ENCODE data around the gene SLC25A29. TPM values are rescaled to one million over a fixed set of nuclear protein-coding genes. Genes with fewer than 3 reads are reported as not detected.

SLC25A29 gene
- total and polyA plus RNA-seq, 2 of the 13 experiments (the other 11 are each of a cell fraction or from before 2014, with no cell fraction given), result 12.2 to 17.2 TPM

GRCh38 chr14:100290607-100291304 lies 15.5 kb downstream of the SLC25A29 start (continued):
- TF ChIP-seq KDM5A (IDR thresholded peaks at IDR 0.05; ENCODE audit: borderline replicate concordance, low read length) (no peak), ZZZ3 (CRISPR knock-in tag; IDR thresholded peaks at IDR 0.05; ENCODE audit: borderline replicate concordance) (0 out of 2 replicates have a peak, but pooled peaks have one; percentile 39), ZNF576 (CRISPR knock-in tag; IDR thresholded peaks at IDR 0.05) (no peak), HMG20A (CRISPR knock-in tag; IDR thresholded peaks at IDR 0.05; ENCODE audit: borderline replicate concordance) (peak; percentile 24; the same call in 1 of the 2 replicates), KAT7 (CRISPR knock-in tag; IDR thresholded peaks at IDR 0.05; ENCODE audit: borderline replicate concordance) (no peak), ZNF431 (CRISPR knock-in tag; IDR thresholded peaks at IDR 0.05; ENCODE audit: borderline replicate concordance, low read depth) (0 out of 2 replicates have a peak, but pooled peaks have one; percentile 85), DR1 (CRISPR knock-in tag; IDR thresholded peaks at IDR 0.05) (no peak; the same call in 1 of the 2 replicates), BRCA1 (CRISPR knock-in tag; IDR thresholded peaks at IDR 0.05) (no peak), POLR2G (IDR thresholded peaks at IDR 0.05; ENCODE audit: low read depth, low read length) (peak; percentile 23; the same call in 1 of the 2 replicates), ZMYM3 (CRISPR knock-in tag; IDR thresholded peaks at IDR 0.05) (no peak), ZNF83 (CRISPR knock-in tag; IDR thresholded peaks at IDR 0.05; ENCODE audit: borderline replicate concordance) (no peak), KLF12 (CRISPR knock-in tag; IDR thresholded peaks at IDR 0.05; ENCODE audit: borderline replicate concordance) (no peak), RFX5 (IDR thresholded peaks at IDR 0.05; ENCODE audit: low read depth, low read length) (no peak), MAFK (conservative IDR thresholded peaks at IDR 0.05 in 1 of 2, IDR thresholded peaks at IDR 0.05 in 1 of 2; ENCODE audit: low read length in 2 of 2) (no peak), ZNF468 (CRISPR knock-in tag; IDR thresholded peaks at IDR 0.05) (no peak), ZNF326 (CRISPR knock-in tag; IDR thresholded peaks at IDR 0.05; ENCODE audit: borderline replicate concordance) (no peak), AFF4 (CRISPR knock-in tag; IDR thresholded peaks at IDR 0.05) (no peak), TOPORS (CRISPR knock-in tag; IDR thresholded peaks at IDR 0.05) (peak; percentile 59; the same call in 1 of the 2 replicates), ZNF546 (CRISPR knock-in tag; conservative IDR thresholded peaks at IDR 0.05) (0 out of 2 replicates have a peak, but pooled peaks have one; percentile 28), TBL1XR1 (IDR thresholded peaks at IDR 0.05; ENCODE audit: borderline replicate concordance, low read length, partially characterized antibody) (no peak), HMGXB4 (CRISPR knock-in tag; IDR thresholded peaks at IDR 0.05; ENCODE audit: borderline replicate concordance in 1 of 2, low read depth in 1 of 2) (peak in 1 of 2 experiments; percentile 66; a peak in 2 of 4 replicates), ZNF34 (CRISPR knock-in tag; IDR thresholded peaks at IDR 0.05; ENCODE audit: borderline replicate concordance) (no peak), ZFP90 (CRISPR knock-in tag; IDR thresholded peaks at IDR 0.05; ENCODE audit: borderline replicate concordance) (0 out of 2 replicates have a peak, but pooled peaks have one; percentile 60)
